GM12875 (cell line): ENCODE measurements around the gene ST3GAL3.

Experiments used
- H3K4me3 ChIP-seq: one replicate; pipeline ENCODE4 v1.5.1; 2011; ENCODE audit warnings: low read depth, low read length, control low read depth
- CTCF ChIP-seq: IDR thresholded peaks from 2 replicates; pipeline ENCODE4 v1.5.1; 2011; ENCODE audit warnings: low read depth, mild to moderate bottlenecking, control low read depth, inconsistent platforms, low read length, moderate library complexity, borderline replicate concordance; ENCODE audit not compliant: insufficient read depth

ST3GAL3 gene

GRCh38 chr1:43881415-43881814 is 174.1 kb downstream of the ST3GAL3 start:
- no peak for TF ChIP-seq CTCF
- H3K4me3 ChIP-seq, result no peak overlapping the region

DNA sequence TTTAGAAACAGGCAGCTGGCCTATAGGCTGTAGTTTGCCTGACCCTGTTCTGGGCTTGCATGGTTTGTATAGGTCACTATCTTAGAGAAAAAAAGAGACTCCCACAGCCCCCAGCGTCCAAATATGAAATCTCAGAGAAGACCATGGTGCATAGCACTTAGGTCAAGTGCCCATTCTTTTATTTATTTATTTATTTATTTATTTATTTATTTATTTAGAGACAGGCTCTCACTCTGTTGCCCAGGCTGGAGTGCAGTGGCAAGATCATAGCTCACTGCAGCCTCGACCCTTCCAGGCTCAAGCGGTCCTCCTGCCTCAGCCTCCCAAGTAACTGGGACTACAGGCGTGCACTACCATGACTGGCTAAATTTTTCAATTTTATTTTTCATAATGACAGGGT is 175.4 kb downstream of the ST3GAL3 start:
- no peak for TF ChIP-seq CTCF

GRCh38 chr1:43883321-43883720 is 176.0 kb downstream of the ST3GAL3 start:
- TF ChIP-seq CTCF, result no peak

More for the DNA sequence above, 175.4 kb downstream of the ST3GAL3 start:
- H3K4me3 ChIP-seq, result no peak overlapping the region

DNA sequence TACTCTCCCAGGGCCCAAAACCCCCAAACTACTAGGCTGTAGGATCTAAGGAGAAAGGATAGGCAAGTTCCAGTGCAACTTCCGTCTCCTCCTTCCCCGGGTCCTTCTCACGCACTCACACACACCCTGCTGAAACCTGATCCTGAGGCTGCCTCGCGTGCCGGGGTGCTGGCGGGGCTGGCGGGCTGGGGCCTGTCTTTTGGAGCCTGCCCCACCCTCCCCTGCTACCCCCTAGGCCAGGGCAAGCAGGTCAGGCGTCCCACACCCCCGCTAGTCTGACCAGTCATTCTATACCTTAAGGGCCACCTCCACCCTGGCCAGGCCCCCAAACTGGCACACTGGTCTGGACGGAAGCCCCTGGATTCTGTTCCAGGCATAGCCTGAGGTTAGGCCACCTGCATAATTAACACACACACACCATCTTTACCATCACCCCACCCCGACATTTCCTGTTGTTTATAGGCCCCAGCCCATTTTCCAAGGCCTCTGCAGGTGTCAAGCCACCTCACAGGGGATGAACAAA is 178.0 kb downstream of the ST3GAL3 start:
- no peak for TF ChIP-seq CTCF
- no peak overlapping the region for H3K4me3 ChIP-seq

More at GRCh38 chr1:43883321-43883720, 176.0 kb downstream of the ST3GAL3 start:
- H3K4me3 ChIP-seq, result no peak overlapping the region

- no peak overlapping the region for H3K4me3 ChIP-seq
- no peak for TF ChIP-seq CTCF
Observed at GRCh38 chr1:43887748-43888147, 180.4 kb downstream of the ST3GAL3 start.

- TF ChIP-seq CTCF, result no peak
- no peak overlapping the region for H3K4me3 ChIP-seq
Observed at GRCh38 chr1:43890815-43891214, 183.5 kb downstream of the ST3GAL3 start.

DNA sequence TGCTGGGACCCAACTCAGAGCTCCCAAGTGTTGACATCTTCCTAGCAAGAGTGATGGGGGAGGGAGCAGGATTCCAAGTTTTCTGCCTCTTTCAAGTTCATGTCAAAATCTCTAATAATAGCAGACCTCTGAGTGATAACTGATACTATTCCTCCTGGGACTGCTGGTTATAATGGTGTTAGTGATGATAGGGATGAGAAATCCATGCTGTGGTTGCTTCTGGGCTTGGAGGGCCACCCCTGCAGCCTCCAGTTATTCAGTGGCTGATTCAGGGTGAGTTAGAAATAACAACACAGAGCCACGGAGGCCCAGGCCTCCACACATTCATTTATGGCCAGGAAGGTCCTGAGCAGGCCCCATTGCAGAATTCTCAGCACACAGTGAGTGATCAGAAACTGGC is 185.7 kb downstream of the ST3GAL3 start:
- no peak overlapping the region for H3K4me3 ChIP-seq
- TF ChIP-seq CTCF, result no peak
